NCI-H774 (cell line): ENCODE results near the gene CD96.

Experiments
- DNase-seq: peaks from one replicate; lab custom pipeline; 2025; lab: John Stamatoyannopoulos, UW

CD96 gene

DNA sequence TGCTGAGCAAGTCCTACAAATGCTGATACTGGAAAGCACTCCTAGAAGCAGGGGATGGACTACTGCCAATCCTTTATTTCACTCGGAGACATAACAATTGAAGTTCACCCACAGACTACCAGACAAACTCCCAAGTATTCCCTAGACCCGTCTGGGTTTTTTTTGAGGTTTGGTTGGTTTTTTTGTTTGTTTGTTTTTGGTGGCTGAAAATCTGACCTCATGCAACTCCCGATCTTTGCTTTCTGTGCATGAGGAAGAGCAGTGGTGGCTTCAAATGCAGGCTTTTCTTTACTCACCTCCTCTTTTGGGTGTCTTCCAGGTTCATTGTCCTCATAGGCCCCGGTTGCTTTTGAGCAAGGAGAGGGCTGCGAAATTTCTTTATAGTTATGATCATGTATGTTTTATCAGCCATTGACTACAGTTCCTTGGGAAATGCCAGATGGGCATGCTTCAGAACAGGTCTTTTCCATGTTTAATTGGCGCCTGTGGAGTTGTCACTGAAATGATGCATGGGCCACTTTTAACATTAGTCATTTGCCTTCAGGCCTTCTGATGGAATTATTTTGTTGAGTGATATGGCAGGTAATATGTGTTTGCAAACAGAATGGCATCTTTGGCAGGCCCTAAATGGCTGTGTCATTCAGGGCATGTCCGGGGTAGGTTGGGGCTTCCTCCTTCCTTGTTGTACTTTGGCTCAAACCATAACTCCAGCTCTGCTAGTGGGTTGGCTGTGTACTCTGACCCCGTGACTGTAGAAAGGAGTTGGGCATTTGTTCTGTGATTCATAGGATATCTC is 134.4 kb downstream of the CD96 start:
- no peak for DNase-seq

DNA sequence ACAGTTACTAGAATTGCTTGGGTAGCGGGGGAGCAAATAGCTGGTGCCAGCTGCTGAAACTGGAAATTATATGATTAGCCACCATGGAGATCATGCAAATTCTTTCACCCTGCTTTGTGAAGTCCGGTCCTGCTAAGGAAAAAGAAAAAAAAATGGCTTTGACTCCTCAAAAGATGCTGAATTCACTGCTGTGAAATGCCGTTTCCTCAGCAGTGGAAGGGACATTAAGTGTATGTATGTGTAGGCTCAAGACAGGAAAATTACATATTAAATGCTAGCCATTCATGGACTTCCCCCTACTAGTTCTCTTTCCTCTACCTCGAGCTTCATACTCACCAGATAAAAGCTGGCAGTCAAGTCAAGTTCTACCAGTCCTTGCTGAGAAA is 135.0 kb downstream of the CD96 start:
- no peak for DNase-seq

DNA sequence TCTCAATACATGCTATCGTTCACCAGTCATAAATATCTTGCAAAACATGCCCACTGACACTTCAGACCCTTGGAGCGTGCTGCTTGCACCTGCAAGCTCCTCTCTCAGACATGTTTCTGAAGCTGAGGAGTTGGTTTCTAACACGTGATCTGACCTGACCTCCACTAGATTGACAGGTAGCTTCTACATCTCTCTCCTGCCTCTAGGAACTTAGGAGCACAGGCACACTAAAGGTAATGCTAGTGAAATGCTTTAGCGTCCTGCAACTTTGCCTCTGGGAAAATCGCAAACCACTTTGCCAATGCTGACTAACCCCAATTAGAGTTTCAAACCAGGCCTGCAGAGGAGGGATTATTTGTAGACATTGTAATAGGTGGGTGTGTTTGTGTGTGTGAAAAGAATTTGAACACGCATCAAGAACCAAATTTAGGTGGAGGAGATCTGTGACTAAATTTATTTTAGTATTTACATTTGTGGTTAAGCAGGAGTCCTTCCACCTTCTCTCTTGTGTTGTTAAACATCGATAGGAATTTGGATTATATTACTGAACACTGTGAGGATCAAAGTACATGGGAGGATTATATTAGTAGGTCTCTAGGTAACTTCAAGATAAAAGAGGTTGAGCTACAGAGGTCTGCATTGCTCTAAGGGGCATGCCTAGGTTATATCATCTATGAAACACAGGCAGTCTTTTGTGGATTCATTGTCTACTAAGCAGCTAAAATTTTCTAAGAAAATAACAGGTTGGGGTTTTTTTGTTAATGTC is 139.8 kb downstream of the CD96 start:
- DNase-seq: no peak

DNA sequence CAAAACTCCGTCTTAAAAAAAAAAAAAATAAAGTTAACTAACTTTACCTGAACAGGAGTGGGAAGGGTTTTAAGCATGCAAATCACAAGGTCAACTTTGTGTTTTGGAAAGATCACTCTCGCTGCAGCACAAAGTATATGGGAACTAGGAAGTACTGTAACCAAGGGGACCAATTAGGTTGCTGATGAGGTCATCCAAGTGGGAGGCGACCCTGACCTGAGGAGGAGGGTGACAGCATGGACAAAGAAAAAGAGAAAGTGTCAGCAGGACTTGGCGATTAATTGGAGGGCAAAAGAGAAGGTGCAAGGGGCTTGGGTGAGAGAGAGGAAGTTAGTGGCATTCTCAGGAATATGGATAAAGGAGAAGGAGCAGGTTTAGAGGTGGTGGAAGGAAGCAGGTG is 142.6 kb downstream of the CD96 start:
- DNase-seq: no peak

DNA sequence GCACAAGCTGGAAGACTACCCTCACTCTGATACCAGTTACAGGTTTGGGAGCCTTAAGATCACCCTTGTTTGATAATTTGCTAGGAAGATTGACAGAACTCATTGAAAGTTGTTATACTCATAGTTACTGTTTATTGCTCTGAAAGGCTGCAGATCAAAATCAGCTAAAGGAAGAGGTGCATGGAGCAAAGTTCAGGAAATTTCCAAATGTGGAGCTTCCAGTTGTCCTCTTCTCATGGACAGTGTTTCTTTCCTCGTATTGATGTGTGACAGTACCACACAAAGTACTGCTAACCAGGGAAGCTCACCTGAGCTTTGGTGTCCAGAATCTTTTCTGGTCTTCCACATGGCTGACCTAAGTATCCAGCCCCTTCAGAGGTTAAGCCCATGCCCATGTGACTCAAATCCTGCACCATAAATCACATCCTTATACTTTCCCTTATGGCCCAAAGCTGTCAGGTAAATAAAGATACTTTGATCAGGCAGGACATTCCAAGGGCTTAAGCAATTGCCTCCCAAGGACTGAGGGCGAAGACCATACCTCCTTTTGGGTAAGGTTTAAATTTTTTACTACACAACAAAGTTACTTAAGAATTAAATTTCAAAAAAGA is 146.3 kb downstream of the CD96 start:
- no peak for DNase-seq

DNA sequence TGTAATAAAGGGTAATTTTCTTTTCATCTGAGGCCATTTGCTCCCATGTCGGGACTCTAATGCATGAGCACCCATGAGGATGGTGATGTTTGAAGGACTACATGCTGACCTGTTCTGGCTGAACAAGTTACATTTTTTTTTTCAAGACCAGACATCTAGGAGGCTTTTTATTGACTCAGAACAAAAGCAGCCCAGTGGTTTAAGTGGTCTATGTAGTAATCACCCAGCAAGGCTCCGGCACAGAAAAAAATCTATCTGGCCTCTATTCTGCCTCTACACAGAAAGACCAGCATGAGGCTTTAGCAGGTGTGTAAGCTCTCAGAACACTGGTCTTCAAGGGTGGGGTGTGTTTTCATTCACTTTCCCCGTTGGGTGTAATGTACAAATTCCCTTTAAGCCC is 148.2 kb downstream of the CD96 start:
- DNase-seq: no peak

DNA sequence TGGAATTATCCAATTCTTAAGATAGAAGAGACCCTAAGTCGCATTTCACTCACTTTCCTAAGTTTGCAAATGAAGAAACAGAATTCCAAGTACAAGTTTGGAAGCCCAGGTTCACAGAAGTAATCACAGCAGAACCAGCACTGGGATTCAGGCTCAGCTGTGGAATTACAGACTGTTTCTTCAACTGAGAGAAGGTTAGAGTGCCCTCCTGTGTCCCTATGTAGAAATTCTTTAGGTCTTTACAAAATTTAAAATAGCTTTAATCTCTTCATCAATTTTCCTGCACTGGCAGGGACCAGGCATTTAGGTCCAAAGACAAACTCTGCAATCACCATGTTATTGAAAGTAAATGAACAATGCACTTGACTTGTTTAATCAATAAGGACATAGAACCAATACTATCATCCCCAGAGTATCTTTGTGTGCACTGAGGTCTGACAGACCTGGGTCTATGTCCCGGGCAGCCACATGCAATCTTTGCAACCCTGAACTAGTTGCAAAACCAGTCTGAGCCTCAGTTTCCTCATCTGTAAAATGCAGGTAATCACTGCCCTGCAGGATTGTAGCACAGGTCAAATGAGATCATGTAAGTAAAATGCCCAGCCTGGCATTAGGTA is 149.4 kb downstream of the CD96 start:
- no peak for DNase-seq

DNA sequence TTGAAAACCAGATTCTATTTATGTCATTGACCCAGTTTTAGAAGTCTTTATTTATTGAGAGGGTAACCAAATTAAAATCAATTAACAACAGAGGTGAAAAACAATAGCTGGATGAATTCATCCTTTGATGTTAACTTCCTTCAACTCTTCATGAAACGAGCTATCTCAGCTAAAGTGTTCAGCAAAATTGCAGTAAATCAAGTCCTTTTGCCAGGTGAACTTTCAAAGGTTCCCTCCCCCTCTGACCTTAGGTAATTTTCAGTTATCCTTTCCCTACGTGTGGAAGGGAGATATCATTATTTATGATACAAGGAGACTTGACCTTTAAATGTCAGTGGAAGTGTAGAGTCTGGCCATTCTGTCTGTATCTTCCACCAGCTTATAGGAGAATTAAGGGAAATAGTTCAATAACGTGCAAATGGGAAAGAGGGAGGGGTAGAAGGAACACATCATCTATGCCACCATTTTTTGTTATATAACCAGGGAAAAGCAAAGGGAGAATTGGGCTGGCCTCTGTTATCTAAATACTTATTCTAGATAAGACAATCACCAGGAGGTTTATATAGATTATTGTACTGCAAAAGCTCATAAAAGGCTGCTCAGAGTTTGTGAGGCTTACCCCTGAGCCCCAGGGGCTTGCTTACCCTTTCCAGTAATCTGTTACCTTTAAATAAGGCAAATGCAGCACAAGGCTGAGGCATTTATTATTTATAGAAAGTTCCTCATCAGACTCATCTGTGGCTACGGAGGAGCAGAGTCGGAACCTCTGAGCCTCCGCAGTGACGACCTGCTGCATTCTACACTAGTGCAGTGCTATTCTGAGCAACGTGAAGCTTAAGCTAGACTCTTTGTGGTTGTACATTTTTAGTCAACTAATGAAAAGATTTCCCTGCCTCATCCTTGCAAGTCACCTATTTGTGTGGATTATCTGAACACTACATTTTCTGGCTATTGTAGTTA is 150.9 kb downstream of the CD96 start:
- DNase-seq: no peak

DNA sequence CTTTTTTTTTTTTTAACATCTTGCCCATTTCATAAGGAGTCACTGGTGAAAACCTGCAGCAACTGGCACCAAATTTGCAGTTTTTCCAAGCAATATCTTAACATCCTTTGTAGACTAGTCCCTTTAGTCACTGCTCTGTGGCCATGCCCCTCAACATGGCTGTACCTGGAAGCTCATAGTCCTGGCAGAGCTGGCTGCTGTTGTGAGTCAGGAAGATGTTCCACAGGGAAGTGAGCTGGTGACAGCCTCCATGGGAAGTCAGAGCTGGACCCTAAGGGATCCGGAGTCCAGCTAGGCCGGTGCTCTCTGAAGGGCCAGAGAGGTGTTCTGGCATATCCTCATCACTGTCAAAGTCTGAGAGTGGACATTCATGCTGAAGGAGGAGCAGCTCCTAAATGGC is 152.5 kb downstream of the CD96 start:
- no peak for DNase-seq

DNA sequence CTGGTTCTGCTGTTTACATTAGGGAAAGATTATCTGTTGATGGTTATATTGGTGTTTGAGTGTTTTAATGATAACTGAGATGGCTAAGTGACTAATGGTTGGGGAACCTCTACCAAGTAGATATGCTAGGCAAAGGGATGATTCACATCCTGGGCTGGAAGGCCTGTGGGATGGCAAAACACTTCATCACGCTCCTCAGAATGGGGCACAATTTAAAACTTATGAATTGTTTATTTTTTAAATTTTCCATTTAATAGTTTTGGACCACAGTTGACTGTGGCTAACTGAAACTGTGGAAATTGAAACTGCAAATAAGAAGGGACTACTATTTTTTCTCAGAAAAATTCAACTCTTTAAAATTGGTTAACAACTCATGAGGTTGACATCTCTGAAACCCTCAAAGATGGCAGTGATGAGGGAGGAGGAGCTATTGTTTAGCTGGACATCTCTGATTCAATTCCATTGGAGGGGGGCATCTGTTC is 153.7 kb downstream of the CD96 start:
- DNase-seq: no peak

DNA sequence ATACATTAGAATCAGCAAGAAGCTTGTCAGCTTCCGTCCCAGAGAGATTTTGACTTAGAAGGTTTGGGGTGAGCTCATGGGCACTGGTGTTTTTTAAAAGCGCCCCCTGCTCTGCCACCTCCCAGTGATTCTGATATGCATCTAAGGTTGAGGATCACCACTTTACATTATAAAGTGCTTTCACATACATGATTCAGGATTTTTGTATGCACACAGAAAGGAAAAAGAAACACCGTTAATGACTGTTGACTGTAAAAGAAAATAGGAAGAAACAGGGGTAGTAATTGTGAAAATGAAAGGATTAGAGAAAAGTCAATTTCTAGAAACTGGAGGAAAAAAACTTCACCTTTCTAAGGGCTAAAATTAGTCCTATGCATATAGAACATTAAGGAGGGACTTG is 158.1 kb downstream of the CD96 start:
- no peak for DNase-seq

DNA sequence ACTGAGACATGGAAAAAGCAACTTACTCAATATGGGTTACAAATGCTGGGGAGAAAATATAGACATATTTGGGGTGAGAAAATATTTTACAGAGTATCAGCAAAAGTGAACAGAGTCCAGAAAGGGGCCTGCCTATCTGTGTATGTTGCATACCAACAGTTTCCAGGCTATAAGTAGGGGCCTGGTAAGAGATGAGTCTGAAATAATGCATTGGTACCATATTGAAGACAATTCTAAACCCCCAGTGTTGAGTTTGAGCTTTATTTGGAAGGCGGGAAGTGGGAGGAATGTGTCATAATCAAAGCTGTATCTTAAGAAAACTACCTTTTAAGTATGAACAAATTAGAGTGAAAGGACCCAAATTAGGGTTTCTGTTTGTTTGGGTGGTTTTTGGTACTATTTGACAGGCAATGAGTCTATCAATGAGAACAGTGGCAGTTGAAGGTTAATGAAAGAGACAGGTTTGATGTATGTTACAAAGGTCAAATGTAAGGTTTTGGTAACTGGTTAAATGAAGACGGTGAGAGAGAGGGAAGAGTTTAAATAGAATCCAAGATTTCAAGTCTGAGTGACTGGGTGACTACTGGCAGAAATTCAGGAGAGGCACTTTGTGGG is 159.4 kb downstream of the CD96 start:
- no peak for DNase-seq
